Activated naive CD8-positive, alpha-beta T cell (primary cell): Measurements from ENCODE around the gene RAB6D.
A peak's percentile ranks its signal among the peaks of the same experiment; 100 is the strongest.
"Not testable (repeated sequence)": the region's sequence is repeated elsewhere in the genome, so short reads cannot be mapped to it uniquely, and the experiment has no call there.

Source experiments
- H3K27ac Mint-ChIP-seq: one replicate; pipeline ENCODE4 v1.8.0; 2021; ENCODE audit warnings: mixed read lengths
- H3K27me3 Mint-ChIP-seq: one replicate; pipeline ENCODE4 v1.8.0; 2021; ENCODE audit warnings: mixed read lengths
- H3K36me3 Mint-ChIP-seq: one replicate; pipeline ENCODE4 v1.8.0; 2021; ENCODE audit warnings: mixed read lengths
- H3K4me1 Mint-ChIP-seq: one replicate; pipeline ENCODE4 v1.8.0; 2021; ENCODE audit warnings: low read depth, mixed read lengths
- H3K4me3 Mint-ChIP-seq: one replicate; pipeline ENCODE4 v1.8.0; 2021; ENCODE audit warnings: mild to moderate bottlenecking, mixed read lengths
- H3K9me3 Mint-ChIP-seq: one replicate; pipeline ENCODE4 v1.8.0; 2021; ENCODE audit warnings: low read depth, mixed read lengths

Gene RAB6D

GRCh38 chr2:131389657-131390056 is 25.7 kb upstream of the RAB6D start:
- Mint-ChIP-seq H3K4me1 (no peaks in the 10 kb centered on the region), H3K27me3 (peaks cover 7% of the 10 kb centered on the region), H3K9me3 (no peaks in the 10 kb centered on the region), H3K27ac (no peak overlapping the region), H3K36me3 (no peaks in the 10 kb centered on the region), H3K4me3 (no peak overlapping the region)

- not testable (repeated sequence) for H3K36me3 Mint-ChIP-seq, H3K27me3 Mint-ChIP-seq, H3K4me3 Mint-ChIP-seq, H3K4me1 Mint-ChIP-seq, H3K27ac Mint-ChIP-seq, H3K9me3 Mint-ChIP-seq
Measured at GRCh38 chr2:131388834-131389233, 24.9 kb upstream of the RAB6D start.

- not testable (repeated sequence) for H3K27me3 Mint-ChIP-seq, H3K4me1 Mint-ChIP-seq, H3K9me3 Mint-ChIP-seq, H3K27ac Mint-ChIP-seq, H3K36me3 Mint-ChIP-seq, H3K4me3 Mint-ChIP-seq
Measured at GRCh38 chr2:131373111-131373510, 9.1 kb upstream of the RAB6D start.

- Mint-ChIP-seq H3K4me1 (no peaks in the 10 kb centered on the region), H3K9me3 (no peaks in the 10 kb centered on the region), H3K36me3 (no peaks in the 10 kb centered on the region), H3K27ac (no peak overlapping the region), H3K4me3 (no peak overlapping the region), H3K27me3 (peaks cover 15% of the 10 kb centered on the region)
Measured at GRCh38 chr2:131369954-131370353, 6.0 kb upstream of the RAB6D start.

- H3K4me1 Mint-ChIP-seq, H3K4me3 Mint-ChIP-seq, H3K9me3 Mint-ChIP-seq, H3K36me3 Mint-ChIP-seq, H3K27ac Mint-ChIP-seq: not testable (repeated sequence)
- peaks cover 23% of the 10 kb centered on the region for H3K27me3 Mint-ChIP-seq
Measured at GRCh38 chr2:131368493-131369066, 4.6 kb upstream of the RAB6D start.

- H3K9me3 Mint-ChIP-seq, result peaks cover 4% of the 10 kb centered on the region
- no peaks in the 10 kb centered on the region for H3K36me3 Mint-ChIP-seq
- H3K27ac Mint-ChIP-seq, result no peak overlapping the region
- H3K27me3 Mint-ChIP-seq, result peaks cover 21% of the 10 kb centered on the region
- peaks cover 9% of the 10 kb centered on the region for H3K4me1 Mint-ChIP-seq
- H3K4me3 Mint-ChIP-seq, result no peak overlapping the region
Measured at GRCh38 chr2:131367352-131367751, 3.4 kb upstream of the RAB6D start.

GRCh38 chr2:131366643-131367042 is 2.7 kb upstream of the RAB6D start:
- Mint-ChIP-seq H3K9me3 (peaks cover 4% of the 10 kb centered on the region), H3K36me3 (no peaks in the 10 kb centered on the region), H3K4me1 (peaks cover 9% of the 10 kb centered on the region), H3K4me3 (no peak overlapping the region), H3K27ac (no peak overlapping the region), H3K27me3 (peaks cover 22% of the 10 kb centered on the region)

GRCh38 chr2:131365452-131365851 is 1.5 kb upstream of the RAB6D start:
- Mint-ChIP-seq H3K27ac (no peak overlapping the region), H3K36me3 (no peaks in the 10 kb centered on the region), H3K9me3 (peaks cover 4% of the 10 kb centered on the region), H3K27me3 (peaks cover 26% of the 10 kb centered on the region), H3K4me1 (peaks cover 9% of the 10 kb centered on the region), H3K4me3 (no peak overlapping the region)

- Mint-ChIP-seq H3K4me3 (peak overlapping the region; percentile 46), H3K27me3 (peaks cover 32% of the 10 kb centered on the region)
- not testable (repeated sequence) for H3K4me1 Mint-ChIP-seq, H3K36me3 Mint-ChIP-seq, H3K9me3 Mint-ChIP-seq, H3K27ac Mint-ChIP-seq
Measured at GRCh38 chr2:131363213-131363612, 755 bp downstream of the RAB6D start.

- H3K27me3 Mint-ChIP-seq, result peaks cover 32% of the 10 kb centered on the region
- H3K4me1 Mint-ChIP-seq, H3K27ac Mint-ChIP-seq, H3K4me3 Mint-ChIP-seq, H3K36me3 Mint-ChIP-seq, H3K9me3 Mint-ChIP-seq: not testable (repeated sequence)
Measured at GRCh38 chr2:131361773-131362172, 2.2 kb downstream of the RAB6D start.

GRCh38 chr2:131353167-131353697 is 10.7 kb downstream of the RAB6D start:
- not testable (repeated sequence) for H3K36me3 Mint-ChIP-seq, H3K4me3 Mint-ChIP-seq, H3K27ac Mint-ChIP-seq, H3K9me3 Mint-ChIP-seq, H3K4me1 Mint-ChIP-seq
- H3K27me3 Mint-ChIP-seq, result peaks cover 35% of the 10 kb centered on the region

- Mint-ChIP-seq H3K27me3 (peaks cover 18% of the 10 kb centered on the region), H3K27ac (no peak overlapping the region), H3K9me3 (no peaks in the 10 kb centered on the region), H3K4me1 (no peaks in the 10 kb centered on the region), H3K36me3 (no peaks in the 10 kb centered on the region), H3K4me3 (no peak overlapping the region)
Measured at GRCh38 chr2:131349021-131349420, 14.9 kb downstream of the RAB6D start.

- H3K36me3 Mint-ChIP-seq, result not testable (repeated sequence)
Measured at GRCh38 chr2:131347035-131347434, 16.9 kb downstream of the RAB6D start.

GRCh38 chr2:131339307-131339706 is 24.7 kb downstream of the RAB6D start:
- not testable (repeated sequence) for H3K27me3 Mint-ChIP-seq, H3K4me1 Mint-ChIP-seq, H3K9me3 Mint-ChIP-seq, H3K36me3 Mint-ChIP-seq, H3K27ac Mint-ChIP-seq, H3K4me3 Mint-ChIP-seq

More at GRCh38 chr2:131347035-131347434, 16.9 kb downstream of the RAB6D start:
- H3K9me3 Mint-ChIP-seq, H3K4me1 Mint-ChIP-seq, H3K27me3 Mint-ChIP-seq, H3K4me3 Mint-ChIP-seq, H3K27ac Mint-ChIP-seq: not testable (repeated sequence)

GRCh38 chr2:131335319-131335718 is 28.6 kb downstream of the RAB6D start:
- peaks cover 14% of the 10 kb centered on the region for H3K27me3 Mint-ChIP-seq
- not testable (repeated sequence) for H3K9me3 Mint-ChIP-seq, H3K4me1 Mint-ChIP-seq, H3K27ac Mint-ChIP-seq, H3K4me3 Mint-ChIP-seq, H3K36me3 Mint-ChIP-seq

GRCh38 chr2:131332709-131333108 is 31.3 kb downstream of the RAB6D start:
- H3K4me1 Mint-ChIP-seq, H3K9me3 Mint-ChIP-seq, H3K4me3 Mint-ChIP-seq, H3K36me3 Mint-ChIP-seq, H3K27ac Mint-ChIP-seq: not testable (repeated sequence)
- H3K27me3 Mint-ChIP-seq, result peaks cover 13% of the 10 kb centered on the region
